ENCODE results near the gene ATPAF2.
A peak's percentile ranks its signal among the peaks of the same experiment; 100 is the strongest.

The ATPAF2 gene

GRCh38 chr17:17976931-17977570 is 61.9 kb downstream of the ATPAF2 start:
- no peaks in the 10 kb centered on the region; the same call in none of the 2 replicates for H3K27me3 ChIP-seq (ENCODE audit: control insufficient read depth, low read length)
- H3K9me3 ChIP-seq (ENCODE audit: control insufficient read depth, insufficient read depth, low read length) = no peaks in the 10 kb centered on the region
- H3K4me3 ChIP-seq (ENCODE audit: low read length) = no peak overlapping the region
- H3K9me2 ChIP-seq (replicated peaks; ENCODE audit: control insufficient read depth, low read length) = no peaks in the 10 kb centered on the region
- no peaks in the 10 kb centered on the region for H4K20me1 ChIP-seq (ENCODE audit: control insufficient read depth, insufficient read depth, low read depth, low read length)
- no peaks in the 10 kb centered on the region for H3K79me2 ChIP-seq (ENCODE audit: control insufficient read depth, low read length)
- H3K27ac ChIP-seq (ENCODE audit: low read depth, low read length) = no peak overlapping the region
- no peaks in the 10 kb centered on the region for H3F3A ChIP-seq (ENCODE audit: control insufficient read depth, insufficient read depth)
- no peak overlapping the region for H3K4me2 ChIP-seq (ENCODE audit: low read length)
- peaks cover 4% of the 10 kb centered on the region for H3K4me1 ChIP-seq (ENCODE audit: control insufficient read depth, low read length)
- TF ChIP-seq EZH2phosphoT487 (IDR thresholded peaks at IDR 0.05; ENCODE audit: borderline replicate concordance, low read length) = no peak
- TF ChIP-seq, protein P1, sequence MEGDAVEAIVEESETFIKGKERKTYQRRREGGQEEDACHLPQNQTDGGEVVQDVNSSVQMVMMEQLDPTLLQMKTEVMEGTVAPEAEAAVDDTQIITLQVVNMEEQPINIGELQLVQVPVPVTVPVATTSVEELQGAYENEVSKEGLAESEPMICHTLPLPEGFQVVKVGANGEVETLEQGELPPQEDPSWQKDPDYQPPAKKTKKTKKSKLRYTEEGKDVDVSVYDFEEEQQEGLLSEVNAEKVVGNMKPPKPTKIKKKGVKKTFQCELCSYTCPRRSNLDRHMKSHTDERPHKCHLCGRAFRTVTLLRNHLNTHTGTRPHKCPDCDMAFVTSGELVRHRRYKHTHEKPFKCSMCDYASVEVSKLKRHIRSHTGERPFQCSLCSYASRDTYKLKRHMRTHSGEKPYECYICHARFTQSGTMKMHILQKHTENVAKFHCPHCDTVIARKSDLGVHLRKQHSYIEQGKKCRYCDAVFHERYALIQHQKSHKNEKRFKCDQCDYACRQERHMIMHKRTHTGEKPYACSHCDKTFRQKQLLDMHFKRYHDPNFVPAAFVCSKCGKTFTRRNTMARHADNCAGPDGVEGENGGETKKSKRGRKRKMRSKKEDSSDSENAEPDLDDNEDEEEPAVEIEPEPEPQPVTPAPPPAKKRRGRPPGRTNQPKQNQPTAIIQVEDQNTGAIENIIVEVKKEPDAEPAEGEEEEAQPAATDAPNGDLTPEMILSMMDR (IDR thresholded peaks at IDR 0.05; ENCODE audit: low read depth, low read length, poor library complexity, severe bottlenecking) = no peak
- no peaks in the 10 kb centered on the region for H3K36me3 ChIP-seq (ENCODE audit: control insufficient read depth, low read length)

GRCh38 chr17:17975436-17975835 is 63.5 kb downstream of the ATPAF2 start:
- Histone ChIP-seq H3K4me3 (ENCODE audit: low read length) (no peak overlapping the region), H3K9me3 (ENCODE audit: control insufficient read depth, insufficient read depth, low read length) (no peaks in the 10 kb centered on the region), H3K4me1 (ENCODE audit: control insufficient read depth, low read length) (peaks cover 14% of the 10 kb centered on the region), H3K27ac (ENCODE audit: low read depth, low read length) (no peak overlapping the region), H3K36me3 (ENCODE audit: control insufficient read depth, low read length) (no peaks in the 10 kb centered on the region), H3K79me2 (ENCODE audit: control insufficient read depth, low read length) (no peaks in the 10 kb centered on the region), H3K4me2 (ENCODE audit: low read length) (no peak overlapping the region), H3F3A (ENCODE audit: control insufficient read depth, insufficient read depth) (no peaks in the 10 kb centered on the region), H3K9me2 (replicated peaks; ENCODE audit: control insufficient read depth, low read length) (no peaks in the 10 kb centered on the region), H3K27me3 (ENCODE audit: control insufficient read depth, low read length) (peaks cover 4% of the 10 kb centered on the region), H4K20me1 (ENCODE audit: control insufficient read depth, insufficient read depth, low read depth, low read length) (no peaks in the 10 kb centered on the region)
- TF ChIP-seq EZH2phosphoT487 (IDR thresholded peaks at IDR 0.05; ENCODE audit: borderline replicate concordance, low read length) = no peak
- TF ChIP-seq, protein P1 (IDR thresholded peaks at IDR 0.05; ENCODE audit: low read depth, low read length, poor library complexity, severe bottlenecking) = no peak

DNA sequence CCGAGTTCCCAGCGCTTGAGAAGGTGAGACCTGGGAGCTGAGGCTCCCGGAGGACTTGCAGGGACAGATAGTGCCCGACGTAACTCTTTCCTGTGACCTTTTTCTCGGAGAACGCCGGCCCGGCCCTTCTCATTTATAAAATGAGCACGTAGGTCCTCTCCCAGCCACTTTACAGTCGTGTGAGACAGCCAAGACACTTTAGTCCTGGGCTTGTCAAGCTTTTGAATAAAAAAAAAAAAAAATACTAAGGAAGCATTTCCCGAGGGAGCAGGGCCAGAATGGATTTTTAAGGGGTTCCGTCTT is 66.1 kb downstream of the ATPAF2 start:
- TF ChIP-seq EZH2phosphoT487 (IDR thresholded peaks at IDR 0.05; ENCODE audit: borderline replicate concordance, low read length) = no peak
- TF ChIP-seq, protein P1 (IDR thresholded peaks at IDR 0.05; ENCODE audit: low read depth, low read length, poor library complexity, severe bottlenecking) = no peak
- Histone ChIP-seq H3K4me3 (ENCODE audit: low read length) (peak overlapping the region; percentile 65), H3K27me3 (ENCODE audit: control insufficient read depth, low read length) (peaks cover 4% of the 10 kb centered on the region; the same call in 1 of the 2 replicates)

More for the DNA sequence above, 66.1 kb downstream of the ATPAF2 start:
- Histone ChIP-seq H3K9me3 (ENCODE audit: control insufficient read depth, insufficient read depth, low read length) (no peaks in the 10 kb centered on the region), H3K79me2 (ENCODE audit: control insufficient read depth, low read length) (no peaks in the 10 kb centered on the region), H3K9me2 (replicated peaks; ENCODE audit: control insufficient read depth, low read length) (no peaks in the 10 kb centered on the region), H3K4me1 (ENCODE audit: control insufficient read depth, low read length) (peaks cover 14% of the 10 kb centered on the region), H3K4me2 (ENCODE audit: low read length) (peak overlapping the region; percentile 73), H3F3A (ENCODE audit: control insufficient read depth, insufficient read depth) (no peaks in the 10 kb centered on the region), H4K20me1 (ENCODE audit: control insufficient read depth, insufficient read depth, low read depth, low read length) (no peaks in the 10 kb centered on the region), H3K27ac (ENCODE audit: low read depth, low read length) (no peak overlapping the region), H3K36me3 (ENCODE audit: control insufficient read depth, low read length) (no peaks in the 10 kb centered on the region)
